Measurements from ENCODE around the gene MEPCE. TPM values are rescaled to one million over a fixed set of nuclear protein-coding genes. Genes with fewer than 3 reads are reported as not detected.
A peak's percentile ranks its signal among the peaks of the same experiment; 100 is the strongest.

MEPCE gene
- total RNA-seq, 6 experiments from 2014 or later = 38.7 to 42.9 (median 41.2) TPM

GRCh38 chr7:100396421-100396982 is 33.1 kb upstream of the MEPCE start:
- Mint-ChIP-seq H3K4me3 (no peak overlapping the region), H3K27me3 (ENCODE audit: insufficient read depth) (peaks cover 21% of the 10 kb centered on the region), H3K9me3 (no peaks in the 10 kb centered on the region), H3K4me1 (ENCODE audit: low read depth) (peaks cover 6% of the 10 kb centered on the region; the same call in 1 of the 2 replicates), H3K36me3 (ENCODE audit: low read depth) (no peaks in the 10 kb centered on the region), H3K27ac (no peak overlapping the region)
- TF ChIP-seq CTCF (IDR thresholded peaks at IDR 0.05) = no peak
- no peak for DNase-seq

DNA sequence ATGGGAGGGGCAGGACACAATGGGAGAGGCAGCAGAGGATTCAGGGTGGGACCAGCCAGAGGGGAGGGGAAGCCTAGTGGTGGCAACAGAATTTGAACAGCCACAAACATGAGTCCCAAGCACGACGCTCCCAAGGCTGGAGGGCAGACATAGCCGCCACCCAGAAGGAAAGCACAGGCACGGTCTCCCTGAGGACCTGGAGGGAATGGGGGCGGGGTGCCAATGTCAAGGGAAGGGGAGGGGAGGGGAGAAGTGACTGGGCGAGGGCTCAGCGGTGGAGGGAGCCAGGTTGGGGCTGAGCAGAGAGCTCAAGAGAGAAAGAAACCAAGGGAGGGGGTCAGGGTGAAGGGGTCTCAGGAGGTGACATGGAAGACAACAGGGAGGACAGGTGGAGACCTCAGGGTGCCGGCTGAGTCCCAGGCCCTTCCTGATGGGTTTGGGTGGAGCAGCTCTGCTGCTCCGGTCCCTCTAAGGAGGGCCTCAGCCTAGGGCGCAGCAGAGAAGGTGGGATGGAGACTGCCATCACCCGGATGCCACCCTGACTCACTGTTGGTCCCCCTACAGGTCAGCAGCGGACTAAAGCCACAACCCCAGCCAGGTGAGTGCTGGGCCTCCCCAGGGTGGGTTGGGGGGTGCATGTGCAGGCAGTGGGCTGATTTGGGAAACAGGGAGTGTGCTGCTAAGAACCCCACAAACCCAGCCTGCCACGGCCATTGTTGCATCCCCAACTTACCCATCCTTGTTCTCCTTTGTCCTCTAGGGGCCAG is 32.1 kb upstream of the MEPCE start:
- Mint-ChIP-seq H3K27me3 (ENCODE audit: insufficient read depth) (peaks cover 18% of the 10 kb centered on the region), H3K9me3 (no peaks in the 10 kb centered on the region), H3K4me3 (no peak overlapping the region), H3K27ac (no peak overlapping the region), H3K36me3 (ENCODE audit: low read depth) (no peaks in the 10 kb centered on the region), H3K4me1 (ENCODE audit: low read depth) (peaks cover 2% of the 10 kb centered on the region; the same call in 1 of the 2 replicates)
- no peak for DNase-seq
- TF ChIP-seq CTCF (IDR thresholded peaks at IDR 0.05) = no peak

DNA sequence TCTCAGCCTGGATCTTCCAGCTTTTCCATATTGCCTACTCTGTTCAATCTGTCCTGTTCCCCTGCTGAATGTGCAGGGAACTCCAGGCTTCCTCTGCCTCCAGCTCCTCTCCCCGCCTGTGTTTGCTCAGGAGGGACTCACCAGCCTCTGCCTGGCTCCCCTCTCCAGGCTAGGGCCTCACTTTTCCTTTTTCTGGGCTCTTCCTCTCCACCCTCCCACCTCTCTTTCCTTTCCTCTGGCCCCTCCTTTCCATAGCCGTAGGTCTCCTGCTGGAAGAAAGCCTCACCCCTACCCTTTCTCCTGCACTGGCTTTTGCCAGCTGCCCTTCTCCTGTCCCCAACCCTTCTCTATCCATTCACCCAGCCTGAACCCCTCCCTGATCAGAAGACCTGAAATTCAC is 31.4 kb upstream of the MEPCE start:
- TF ChIP-seq CTCF (IDR thresholded peaks at IDR 0.05) = no peak
- H3K9me3 Mint-ChIP-seq = no peaks in the 10 kb centered on the region
- H3K27ac Mint-ChIP-seq = no peak overlapping the region
- H3K36me3 Mint-ChIP-seq (ENCODE audit: low read depth) = no peaks in the 10 kb centered on the region
- peaks cover 18% of the 10 kb centered on the region for H3K27me3 Mint-ChIP-seq (ENCODE audit: insufficient read depth)
- no peak overlapping the region for H3K4me3 Mint-ChIP-seq
- no peaks in the 10 kb centered on the region for H3K4me1 Mint-ChIP-seq (ENCODE audit: low read depth)
- DNase-seq = no peak

DNA sequence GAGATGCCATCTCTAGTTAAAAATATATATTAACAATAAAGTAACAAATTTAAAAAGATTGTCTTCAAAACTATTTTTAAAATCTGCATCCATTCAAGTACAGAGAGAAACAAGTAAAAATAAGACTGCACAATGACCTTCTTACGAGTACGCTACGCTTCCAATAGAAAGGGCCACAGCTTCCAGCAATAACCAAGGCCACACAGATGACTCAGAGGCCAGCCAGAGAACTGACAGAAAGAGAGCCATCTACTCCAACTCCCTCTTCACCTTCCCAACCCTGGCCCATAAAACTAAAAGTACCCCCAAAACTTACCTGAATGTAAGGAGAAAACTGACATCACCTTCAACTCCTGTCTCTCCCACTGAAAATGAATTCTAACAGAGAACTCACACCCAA is 29.6 kb upstream of the MEPCE start:
- no peaks in the 10 kb centered on the region for H3K4me1 Mint-ChIP-seq (ENCODE audit: low read depth)
- no peaks in the 10 kb centered on the region for H3K9me3 Mint-ChIP-seq
- no peak overlapping the region for H3K27ac Mint-ChIP-seq
- TF ChIP-seq CTCF (IDR thresholded peaks at IDR 0.05) = no peak
- H3K4me3 Mint-ChIP-seq = no peak overlapping the region
- H3K27me3 Mint-ChIP-seq (ENCODE audit: insufficient read depth) = peaks cover 23% of the 10 kb centered on the region
- no peak for DNase-seq
- no peaks in the 10 kb centered on the region for H3K36me3 Mint-ChIP-seq (ENCODE audit: low read depth)

GRCh38 chr7:100400656-100401055 is 29.0 kb upstream of the MEPCE start:
- Mint-ChIP-seq H3K4me1 (ENCODE audit: low read depth) (no peaks in the 10 kb centered on the region), H3K27me3 (ENCODE audit: insufficient read depth) (peaks cover 23% of the 10 kb centered on the region), H3K27ac (no peak overlapping the region), H3K9me3 (no peaks in the 10 kb centered on the region), H3K4me3 (no peak overlapping the region), H3K36me3 (ENCODE audit: low read depth) (no peaks in the 10 kb centered on the region)
- no peak for DNase-seq
- peak; percentile 34; the same call in 1 of the 2 replicates for TF ChIP-seq CTCF (IDR thresholded peaks at IDR 0.05)
